Mesothelial cell of epicardium (in vitro differentiated cells): ENCODE results near the gene GBP3. TPM values are rescaled to one million over a fixed set of nuclear protein-coding genes. Genes with fewer than 3 reads are reported as not detected.

Source experiments
- DNase-seq, 2 experiments: peaks; one replicate each; pipeline ENCODE4 v3.0.0; 2021; ENCODE audit warnings: low spot score in 2 of 2; ENCODE audit not compliant: unreplicated experiment in 2 of 2
- H3K27ac Mint-ChIP-seq: 2 replicates; pipeline ENCODE4 v1.8.0; 2021; ENCODE audit warnings: mixed read lengths
- H3K27me3 Mint-ChIP-seq: 2 replicates; pipeline ENCODE4 v1.8.0; 2021; ENCODE audit warnings: low read depth, mixed read lengths
- H3K36me3 Mint-ChIP-seq: 2 replicates; pipeline ENCODE4 v1.8.0; 2021; ENCODE audit warnings: mixed read lengths
- H3K4me1 Mint-ChIP-seq: 2 replicates; pipeline ENCODE4 v1.8.0; 2021; ENCODE audit warnings: mixed read lengths
- H3K4me3 Mint-ChIP-seq: 2 replicates; pipeline ENCODE4 v1.8.0; 2021; ENCODE audit warnings: mild to moderate bottlenecking, moderate library complexity, mixed read lengths
- H3K9me3 Mint-ChIP-seq: 2 replicates; pipeline ENCODE4 v1.8.0; 2021; ENCODE audit warnings: mixed read lengths
- CTCF ChIP-seq: fragments of 200-600 bp; sonication (generic); IDR thresholded peaks from one replicate; pipeline ENCODE4 v1.5.0; 2021; ENCODE audit warnings: antibody characterized with exemption; ENCODE audit not compliant: unreplicated experiment
- total RNA-seq: library from RNA; stranded (reverse); gene quantifications from 3 replicates; pipeline ENCODE4 v1.2.1, GENCODE V29; 2021

Gene GBP3
- total RNA-seq, 1 donor from 2014 or later: 6.6 TPM

- Mint-ChIP-seq H3K9me3 (peaks cover 7% of the 10 kb centered on the region), H3K4me1 (peaks cover 7% of the 10 kb centered on the region), H3K36me3 (peaks cover 8% of the 10 kb centered on the region), H3K27me3 (no peaks in the 10 kb centered on the region), H3K27ac (no peak overlapping the region), H3K4me3 (no peak overlapping the region)
- no peak for DNase-seq
- TF ChIP-seq CTCF: peak; percentile 88
Observed at GRCh38 chr1:88998716-88999115, 23.9 kb downstream of the GBP3 start.

- Mint-ChIP-seq H3K9me3 (no peaks in the 10 kb centered on the region), H3K36me3 (peaks cover 13% of the 10 kb centered on the region), H3K27ac (peak overlapping the region; percentile 78), H3K4me3 (no peak overlapping the region), H3K4me1 (peaks cover 45% of the 10 kb centered on the region), H3K27me3 (no peaks in the 10 kb centered on the region)
- TF ChIP-seq CTCF: no peak
- DNase-seq: no peak
Observed at GRCh38 chr1:88990426-88990825, 32.2 kb downstream of the GBP3 start.

- H3K9me3 Mint-ChIP-seq: no peaks in the 10 kb centered on the region
- peaks cover 71% of the 10 kb centered on the region for H3K4me1 Mint-ChIP-seq
- peak overlapping the region; percentile 81 for H3K27ac Mint-ChIP-seq
- TF ChIP-seq CTCF: no peak
- no peak for DNase-seq
- no peaks in the 10 kb centered on the region for H3K27me3 Mint-ChIP-seq
- H3K4me3 Mint-ChIP-seq: no peak overlapping the region
- H3K36me3 Mint-ChIP-seq: peaks cover 29% of the 10 kb centered on the region
Observed at GRCh38 chr1:88985692-88986091, 37.0 kb downstream of the GBP3 start.

- no peaks in the 10 kb centered on the region for H3K9me3 Mint-ChIP-seq
- TF ChIP-seq CTCF: no peak
- H3K4me1 Mint-ChIP-seq: peaks cover 65% of the 10 kb centered on the region
- H3K36me3 Mint-ChIP-seq: peaks cover 30% of the 10 kb centered on the region
- DNase-seq: peak in 1 of 2 experiments; percentile 51
- no peak overlapping the region for H3K4me3 Mint-ChIP-seq
- H3K27me3 Mint-ChIP-seq: no peaks in the 10 kb centered on the region
- H3K27ac Mint-ChIP-seq: peak overlapping the region; percentile 81
Observed at GRCh38 chr1:88985032-88985431, 37.6 kb downstream of the GBP3 start.

- Mint-ChIP-seq H3K27me3 (no peaks in the 10 kb centered on the region), H3K4me3 (no peak overlapping the region), H3K9me3 (no peaks in the 10 kb centered on the region), H3K4me1 (peaks cover 61% of the 10 kb centered on the region), H3K27ac (peak overlapping the region; percentile 81), H3K36me3 (peaks cover 30% of the 10 kb centered on the region)
- TF ChIP-seq CTCF: no peak
- DNase-seq: no peak
Observed at GRCh38 chr1:88984569-88984968, 38.1 kb downstream of the GBP3 start.
